ENCODE data around the gene KCNK15. TPM values are rescaled to one million over a fixed set of nuclear protein-coding genes. Genes with fewer than 3 reads are reported as not detected.
A peak's percentile ranks its signal among the peaks of the same experiment; 100 is the strongest.

The KCNK15 gene
- total RNA-seq, 2 donors from 2014 or later = 1.8 to 3.3 TPM

- intact Hi-C loops (cut with DNase I) = no loop called here
- no peak for TF ChIP-seq POLR2A (IDR thresholded peaks at IDR 0.05)
- no peak for TF ChIP-seq CTCF (IDR thresholded peaks at IDR 0.05)
These were observed 18.6 kb upstream of the KCNK15 start for GRCh38 chr20:44727039-44727438.

GRCh38 chr20:44727651-44728050, 18.0 kb upstream of the KCNK15 start:
- no peaks in the 10 kb centered on the region for H3K27me3 ChIP-seq
- H3K36me3 ChIP-seq (replicated peaks in 1 of 2; ENCODE audit: insufficient read depth in 1 of 2, low read depth in 2 of 2) = no peaks in the 10 kb centered on the region
- WGBS, 2 donors = 80 to 83% methylated on average over 2 of the region's 2 CpGs
- DNase-seq = no peak
- intact Hi-C loops (cut with DNase I) = no loop called here
- H3K27ac ChIP-seq = no peak overlapping the region
- no peak for ATAC-seq
- H3K4me1 ChIP-seq = no peaks in the 10 kb centered on the region
- no peak overlapping the region for H3K4me3 ChIP-seq
- no peak for TF ChIP-seq CTCF (IDR thresholded peaks at IDR 0.05)
- no peak for TF ChIP-seq POLR2A (IDR thresholded peaks at IDR 0.05)
- no peaks in the 10 kb centered on the region for H3K9me3 ChIP-seq

More at GRCh38 chr20:44727039-44727438, 18.6 kb upstream of the KCNK15 start:
- DNase-seq (no peak), ATAC-seq (no peak)
- Histone ChIP-seq H3K9me3 (no peaks in the 10 kb centered on the region), H3K36me3 (replicated peaks in 1 of 2; ENCODE audit: insufficient read depth in 1 of 2, low read depth in 2 of 2) (no peaks in the 10 kb centered on the region), H3K4me3 (no peak overlapping the region), H3K27ac (no peak overlapping the region), H3K27me3 (no peaks in the 10 kb centered on the region), H3K4me1 (no peaks in the 10 kb centered on the region)
- WGBS, 2 donors = 71 to 82% methylated on average over 5 to 10 of the region's 11 CpGs

- intact Hi-C loops (cut with DNase I) = no loop called here
- 25 to 30% methylated on average over 9 of the region's 9 CpGs for WGBS, 2 donors
- H3K4me1 ChIP-seq = no peaks in the 10 kb centered on the region
- H3K27me3 ChIP-seq = no peaks in the 10 kb centered on the region
- DNase-seq = peak; percentile 26 to 76 (median 48)
- no peaks in the 10 kb centered on the region for H3K9me3 ChIP-seq
- H3K4me3 ChIP-seq = no peak overlapping the region
- no peaks in the 10 kb centered on the region for H3K36me3 ChIP-seq (replicated peaks in 1 of 2; ENCODE audit: insufficient read depth in 1 of 2, low read depth in 2 of 2)
- ATAC-seq = peak; percentile 74
- TF ChIP-seq CTCF (IDR thresholded peaks at IDR 0.05) (no peak), POLR2A (IDR thresholded peaks at IDR 0.05) (no peak)
- no peak overlapping the region for H3K27ac ChIP-seq
These were observed 16.7 kb upstream of the KCNK15 start for GRCh38 chr20:44728801-44729443.

- Histone ChIP-seq H3K9me3 (no peaks in the 10 kb centered on the region), H3K27me3 (no peaks in the 10 kb centered on the region), H3K4me1 (no peaks in the 10 kb centered on the region), H3K36me3 (replicated peaks in 1 of 2; ENCODE audit: insufficient read depth in 1 of 2, low read depth in 2 of 2) (no peaks in the 10 kb centered on the region), H3K27ac (no peak overlapping the region), H3K4me3 (no peak overlapping the region)
- 76% methylated on average over 2 of the region's 2 CpGs for whole genome bisulfite sequencing, 2 donors
- no peak for ATAC-seq
- intact Hi-C loops (cut with DNase I) = loop anchor here (10.0 kb wide), 1 partner anchor 46 kb away; no protein-coding TSS in a partner anchor
- TF ChIP-seq POLR2A (IDR thresholded peaks at IDR 0.05) = no peak
- no peak for TF ChIP-seq CTCF (IDR thresholded peaks at IDR 0.05)
- no peak for DNase-seq
These were observed 15.2 kb upstream of the KCNK15 start for GRCh38 chr20:44730441-44730840.

- no peak for DNase-seq
These were observed 14.0 kb upstream of the KCNK15 start for GRCh38 chr20:44731657-44732056.

More at GRCh38 chr20:44731657-44732056, 14.0 kb upstream of the KCNK15 start:
- TF ChIP-seq POLR2A (IDR thresholded peaks at IDR 0.05) (no peak), CTCF (IDR thresholded peaks at IDR 0.05) (no peak)
- no peak overlapping the region for H3K27ac ChIP-seq
- 63 to 71% methylated on average over 7 to 8 of the region's 8 CpGs for WGBS, 2 donors
- intact Hi-C loops (cut with DNase I) = loop anchor here (10.0 kb wide), 1 partner anchor 47 kb away; no protein-coding TSS in a partner anchor
- H3K4me3 ChIP-seq = no peak overlapping the region
- no peaks in the 10 kb centered on the region for H3K27me3 ChIP-seq
- no peaks in the 10 kb centered on the region for H3K9me3 ChIP-seq
- no peaks in the 10 kb centered on the region for H3K4me1 ChIP-seq
- ATAC-seq = no peak
- no peaks in the 10 kb centered on the region for H3K36me3 ChIP-seq (replicated peaks in 1 of 2; ENCODE audit: insufficient read depth in 1 of 2, low read depth in 2 of 2)
